Panc1 (cell line): Measurements from ENCODE around the gene GNAZ. TPM values are rescaled to one million over a fixed set of nuclear protein-coding genes. Genes with fewer than 3 reads are reported as not detected.

Experiments used
- ATAC-seq: fragments of 200-7000 bp; cut with Tn5 transposase; 2 replicates; pipeline ENCODE4 v1.9.1; 2020; ENCODE audit warnings: mild to moderate bottlenecking, moderate library complexity
- BruUV-seq: library from RNA; stranded (reverse); fragments of 400-500 nt; replicated peaks from 2 replicates; lab custom pipeline; 2021; lab: Mats Ljungman, UMichigan
- CTCF ChIA-PET: fragments of 300-600 bp; sonication (Branson Sonifier 250); formaldehyde crosslinking; loops from one replicate; lab custom pipeline; 2022; ENCODE audit warnings: antibody characterized with exemption; lab: Charles Lee
- POLR2A ChIA-PET: fragments of 300-600 bp; sonication (Branson Sonifier 250); formaldehyde crosslinking; loops from one replicate; lab custom pipeline; 2022; ENCODE audit warnings: antibody characterized with exemption; lab: Charles Lee
- DNase-seq: peaks from one replicate; pipeline ENCODE4 v3.0.0-alpha.2; 2010; ENCODE audit warnings: low read depth, low spot score
- H3K27ac ChIP-seq: 2 replicates; pipeline ENCODE4 v1.5.1; 2011; ENCODE audit warnings: mild to moderate bottlenecking, low read length, inconsistent platforms
- H3K27me3 ChIP-seq: fragments of 200-500 bp; sonication (Bioruptor generic); 2 replicates; pipeline ENCODE4 v1.6.0; 2014; ENCODE audit warnings: low read length, inconsistent platforms; ENCODE audit not compliant: control insufficient read depth, insufficient read depth
- H3K36me3 ChIP-seq: fragments of 200-500 bp; sonication (Bioruptor generic); 2 replicates; pipeline ENCODE4 v1.5.1; 2014; ENCODE audit warnings: inconsistent platforms, mild to moderate bottlenecking, low read length, moderate library complexity; ENCODE audit not compliant: control insufficient read depth, insufficient read depth
- H3K4me1 ChIP-seq: 2 replicates; pipeline ENCODE4 v1.5.1; 2011; ENCODE audit warnings: inconsistent platforms, mild to moderate bottlenecking, low read length, moderate library complexity; ENCODE audit not compliant: control insufficient read depth, insufficient read depth
- H3K4me3 ChIP-seq, 2 experiments: 2 replicates each; pipeline ENCODE4 v1.5.1; 2011 to 2012; ENCODE audit warnings: low read depth in 2 of 2, low read length in 2 of 2, mild to moderate bottlenecking in 2 of 2, inconsistent platforms in 1 of 2, moderate library complexity in 1 of 2
- H3K9me3 ChIP-seq: fragments of 200-500 bp; sonication (Bioruptor generic); 2 replicates; pipeline ENCODE4 v1.5.1; 2014; ENCODE audit warnings: low read depth, mild to moderate bottlenecking, inconsistent platforms, low read length, moderate library complexity; ENCODE audit not compliant: control insufficient read depth, insufficient read depth
- POLR2AphosphoS5 ChIP-seq: IDR thresholded peaks from 2 replicates; pipeline ENCODE4 v1.6.1; 2012; ENCODE audit warnings: mild to moderate bottlenecking, low read depth, low read length, moderate library complexity
- SIN3A ChIP-seq: IDR thresholded peaks from 2 replicates; pipeline ENCODE4 v1.6.1; 2012; ENCODE audit warnings: low read depth, mild to moderate bottlenecking, low read length, moderate library complexity, borderline replicate concordance; ENCODE audit not compliant: insufficient read depth
- TCF7L2 ChIP-seq: IDR thresholded peaks from 2 replicates; pipeline ENCODE4 v1.6.1; 2011; ENCODE audit warnings: mild to moderate bottlenecking, low read depth, low read length, inconsistent platforms
- in situ Hi-C: cut with HindIII; loops from 2 replicates; pipeline ENCODE4 v1.10.0; 2016; ENCODE audit warnings: low sequenced_read_pairs, low pct_unique_long_range_greater_than_20kb
- intact Hi-C: fragments of 100-400 bp; cut with micrococcal nuclease; formaldehyde crosslinking; loops from one replicate; pipeline ENCODE4 v1.10.0; 2022; ENCODE audit not compliant: unreplicated experiment
- total RNA-seq: library from RNA; stranded (reverse); gene quantifications from one replicate; pipeline ENCODE4 v1.2.1, GENCODE V29; 2021; ENCODE audit not compliant: unreplicated experiment
- TF ChIP-seq, protein P1 (sequence below), 2 experiments: IDR thresholded peaks; 2 replicates each; pipeline ENCODE4 v1.6.1; 2011 to 2012; ENCODE audit warnings: low read depth in 2 of 2, control low read depth in 1 of 2, low read length in 1 of 2, mild to moderate bottlenecking in 1 of 2, moderate library complexity in 1 of 2; ENCODE audit not compliant: insufficient read depth in 1 of 2
- TF ChIP-seq, protein P2 (sequence below): fragments of 450-650 bp; IDR thresholded peaks from 2 replicates; pipeline ENCODE4 v1.5.1; 2017; ENCODE audit warnings: mild to moderate bottlenecking

Gene GNAZ
- total RNA-seq, 1 experiment from 2014 or later = 11.9 TPM

DNA sequence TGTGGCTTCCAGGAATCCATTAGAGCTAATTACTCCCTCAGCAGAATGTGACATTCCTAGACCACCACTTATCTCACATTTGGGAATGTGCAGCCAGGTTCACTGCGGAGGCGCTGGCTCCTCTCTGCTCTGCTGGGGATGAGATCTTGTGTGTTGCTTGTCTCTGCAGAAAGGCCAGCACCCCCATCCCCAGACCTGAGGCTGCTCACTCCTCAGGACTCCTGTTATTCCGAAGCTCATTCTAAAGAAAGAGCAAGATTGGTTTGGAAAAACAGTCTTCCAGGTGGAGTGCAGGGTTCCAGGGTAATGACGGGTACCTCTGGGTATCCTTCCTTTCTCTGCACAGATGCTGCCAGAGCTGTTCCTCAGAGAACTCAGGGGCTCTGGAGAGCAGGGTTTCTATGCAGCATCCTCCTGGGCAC, 50.7 kb downstream of the GNAZ start:
- intact Hi-C loops (no loop called here), in situ Hi-C loops (no loop called here)
- H3K27ac ChIP-seq = no peak overlapping the region
- no peaks in the 10 kb centered on the region for H3K4me1 ChIP-seq
- ATAC-seq (no peak), DNase-seq (no peak)
- no peak overlapping the region for H3K4me3 ChIP-seq
- H3K27me3 ChIP-seq = no peaks in the 10 kb centered on the region
- no peaks in the 10 kb centered on the region for H3K36me3 ChIP-seq
- ChIA-PET CTCF (interaction anchor here (0.6 kb wide), 1 partner anchor 34 kb away, joined by 4 read pairs; no protein-coding TSS in a partner anchor), POLR2A (no interaction called here)
- no peaks in the 10 kb centered on the region for H3K9me3 ChIP-seq
- TF ChIP-seq SIN3A (no peak), POLR2AphosphoS5 (no peak), TCF7L2 (no peak)
- TF ChIP-seq, protein P1, sequence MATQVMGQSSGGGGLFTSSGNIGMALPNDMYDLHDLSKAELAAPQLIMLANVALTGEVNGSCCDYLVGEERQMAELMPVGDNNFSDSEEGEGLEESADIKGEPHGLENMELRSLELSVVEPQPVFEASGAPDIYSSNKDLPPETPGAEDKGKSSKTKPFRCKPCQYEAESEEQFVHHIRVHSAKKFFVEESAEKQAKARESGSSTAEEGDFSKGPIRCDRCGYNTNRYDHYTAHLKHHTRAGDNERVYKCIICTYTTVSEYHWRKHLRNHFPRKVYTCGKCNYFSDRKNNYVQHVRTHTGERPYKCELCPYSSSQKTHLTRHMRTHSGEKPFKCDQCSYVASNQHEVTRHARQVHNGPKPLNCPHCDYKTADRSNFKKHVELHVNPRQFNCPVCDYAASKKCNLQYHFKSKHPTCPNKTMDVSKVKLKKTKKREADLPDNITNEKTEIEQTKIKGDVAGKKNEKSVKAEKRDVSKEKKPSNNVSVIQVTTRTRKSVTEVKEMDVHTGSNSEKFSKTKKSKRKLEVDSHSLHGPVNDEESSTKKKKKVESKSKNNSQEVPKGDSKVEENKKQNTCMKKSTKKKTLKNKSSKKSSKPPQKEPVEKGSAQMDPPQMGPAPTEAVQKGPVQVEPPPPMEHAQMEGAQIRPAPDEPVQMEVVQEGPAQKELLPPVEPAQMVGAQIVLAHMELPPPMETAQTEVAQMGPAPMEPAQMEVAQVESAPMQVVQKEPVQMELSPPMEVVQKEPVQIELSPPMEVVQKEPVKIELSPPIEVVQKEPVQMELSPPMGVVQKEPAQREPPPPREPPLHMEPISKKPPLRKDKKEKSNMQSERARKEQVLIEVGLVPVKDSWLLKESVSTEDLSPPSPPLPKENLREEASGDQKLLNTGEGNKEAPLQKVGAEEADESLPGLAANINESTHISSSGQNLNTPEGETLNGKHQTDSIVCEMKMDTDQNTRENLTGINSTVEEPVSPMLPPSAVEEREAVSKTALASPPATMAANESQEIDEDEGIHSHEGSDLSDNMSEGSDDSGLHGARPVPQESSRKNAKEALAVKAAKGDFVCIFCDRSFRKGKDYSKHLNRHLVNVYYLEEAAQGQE (IDR thresholded peaks at IDR 0.05; ENCODE audit: insufficient read depth in 1 of 2, low read depth in 2 of 2, low read length in 1 of 2) = no peak
- TF ChIP-seq, protein P2, sequence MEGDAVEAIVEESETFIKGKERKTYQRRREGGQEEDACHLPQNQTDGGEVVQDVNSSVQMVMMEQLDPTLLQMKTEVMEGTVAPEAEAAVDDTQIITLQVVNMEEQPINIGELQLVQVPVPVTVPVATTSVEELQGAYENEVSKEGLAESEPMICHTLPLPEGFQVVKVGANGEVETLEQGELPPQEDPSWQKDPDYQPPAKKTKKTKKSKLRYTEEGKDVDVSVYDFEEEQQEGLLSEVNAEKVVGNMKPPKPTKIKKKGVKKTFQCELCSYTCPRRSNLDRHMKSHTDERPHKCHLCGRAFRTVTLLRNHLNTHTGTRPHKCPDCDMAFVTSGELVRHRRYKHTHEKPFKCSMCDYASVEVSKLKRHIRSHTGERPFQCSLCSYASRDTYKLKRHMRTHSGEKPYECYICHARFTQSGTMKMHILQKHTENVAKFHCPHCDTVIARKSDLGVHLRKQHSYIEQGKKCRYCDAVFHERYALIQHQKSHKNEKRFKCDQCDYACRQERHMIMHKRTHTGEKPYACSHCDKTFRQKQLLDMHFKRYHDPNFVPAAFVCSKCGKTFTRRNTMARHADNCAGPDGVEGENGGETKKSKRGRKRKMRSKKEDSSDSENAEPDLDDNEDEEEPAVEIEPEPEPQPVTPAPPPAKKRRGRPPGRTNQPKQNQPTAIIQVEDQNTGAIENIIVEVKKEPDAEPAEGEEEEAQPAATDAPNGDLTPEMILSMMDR = no peak
- BruUV-seq = no TSS peak

DNA sequence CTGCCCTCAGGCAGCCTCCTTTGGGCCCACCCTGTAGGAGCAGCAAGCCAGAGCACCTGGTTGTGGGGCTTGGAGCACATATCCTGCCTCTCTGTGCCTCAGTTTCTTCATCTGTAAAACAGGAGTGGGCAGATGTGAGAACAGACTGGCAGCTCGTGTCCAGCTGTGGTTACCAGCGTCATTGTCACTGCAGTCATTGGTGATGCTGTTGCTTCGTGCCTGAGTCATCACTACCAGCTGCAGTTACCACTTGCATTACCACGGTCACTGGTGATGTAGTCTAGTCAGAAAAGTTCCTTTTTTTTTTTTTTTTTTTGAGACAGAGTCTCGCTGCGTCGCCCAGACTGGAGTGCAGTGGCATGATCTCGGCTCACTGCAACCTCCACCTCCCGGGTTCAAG, 51.1 kb downstream of the GNAZ start:
- DNase-seq (no peak), ATAC-seq (no peak)
- H3K9me3 ChIP-seq = no peaks in the 10 kb centered on the region
- POLR2A ChIA-PET = no interaction called here
- TF ChIP-seq, protein P1 (IDR thresholded peaks at IDR 0.05; ENCODE audit: insufficient read depth in 1 of 2, low read depth in 2 of 2, low read length in 1 of 2) = no peak
- TF ChIP-seq POLR2AphosphoS5 (no peak), TCF7L2 (no peak), SIN3A (no peak)
- TF ChIP-seq, protein P2 = no peak
- intact Hi-C loops (no loop called here), in situ Hi-C loops (no loop called here)
- no peaks in the 10 kb centered on the region for H3K36me3 ChIP-seq
- H3K4me3 ChIP-seq = no peak overlapping the region
- no peak overlapping the region for H3K27ac ChIP-seq
- CTCF ChIA-PET = interaction anchor here (0.6 kb wide), 1 partner anchor 34 kb away, joined by 4 read pairs; no protein-coding TSS in a partner anchor
- H3K4me1 ChIP-seq = no peaks in the 10 kb centered on the region
- H3K27me3 ChIP-seq = no peaks in the 10 kb centered on the region
- BruUV-seq = no TSS peak
